GM21786 (cell line): ENCODE measurements around the gene AMH.
"Not testable (repeated sequence)": the region's sequence is repeated elsewhere in the genome, so short reads cannot be mapped to it uniquely, and the experiment has no call there.

Experiments
- ATAC-seq: cut with Tn5 transposase; IDR thresholded peaks from one replicate; pipeline ENCODE4 v1.9.1; 2021; ENCODE audit not compliant: unreplicated experiment

The AMH gene

DNA sequence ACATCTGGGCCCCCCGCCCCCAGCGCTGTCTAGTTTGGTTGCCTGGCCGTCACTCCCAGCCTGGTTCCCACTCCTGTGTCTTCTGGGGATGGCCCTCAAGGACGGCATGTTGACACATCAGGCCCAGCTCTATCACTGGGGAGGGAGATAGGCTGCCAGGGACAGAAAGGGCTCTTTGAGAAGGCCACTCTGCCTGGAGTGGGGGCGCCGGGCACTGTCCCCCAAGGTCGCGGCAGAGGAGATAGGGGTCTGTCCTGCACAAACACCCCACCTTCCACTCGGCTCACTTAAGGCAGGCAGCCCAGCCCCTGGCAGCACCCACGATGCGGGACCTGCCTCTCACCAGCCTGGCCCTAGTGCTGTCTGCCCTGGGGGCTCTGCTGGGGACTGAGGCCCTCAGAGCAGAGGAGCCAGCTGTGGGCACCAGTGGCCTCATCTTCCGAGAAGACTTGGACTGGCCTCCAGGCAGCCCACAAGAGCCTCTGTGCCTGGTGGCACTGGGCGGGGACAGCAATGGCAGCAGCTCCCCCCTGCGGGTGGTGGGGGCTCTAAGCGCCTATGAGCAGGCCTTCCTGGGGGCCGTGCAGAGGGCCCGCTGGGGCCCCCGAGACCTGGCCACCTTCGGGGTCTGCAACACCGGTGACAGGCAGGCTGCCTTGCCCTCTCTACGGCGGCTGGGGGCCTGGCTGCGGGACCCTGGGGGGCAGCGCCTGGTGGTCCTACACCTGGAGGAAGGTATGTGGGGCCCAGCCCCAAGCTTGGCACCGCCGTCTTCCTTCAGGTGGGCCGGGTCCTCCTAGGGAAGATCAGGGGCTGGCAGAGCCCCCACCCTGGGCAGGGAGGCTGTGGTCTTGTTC, at the start of gene AMH:
Gene AMH (plus strand): TSS at position 314 of the 857 bp plus-strand sequence. CDS start 10 bp downstream, at position 324.
- ATAC-seq, result no peak

DNA sequence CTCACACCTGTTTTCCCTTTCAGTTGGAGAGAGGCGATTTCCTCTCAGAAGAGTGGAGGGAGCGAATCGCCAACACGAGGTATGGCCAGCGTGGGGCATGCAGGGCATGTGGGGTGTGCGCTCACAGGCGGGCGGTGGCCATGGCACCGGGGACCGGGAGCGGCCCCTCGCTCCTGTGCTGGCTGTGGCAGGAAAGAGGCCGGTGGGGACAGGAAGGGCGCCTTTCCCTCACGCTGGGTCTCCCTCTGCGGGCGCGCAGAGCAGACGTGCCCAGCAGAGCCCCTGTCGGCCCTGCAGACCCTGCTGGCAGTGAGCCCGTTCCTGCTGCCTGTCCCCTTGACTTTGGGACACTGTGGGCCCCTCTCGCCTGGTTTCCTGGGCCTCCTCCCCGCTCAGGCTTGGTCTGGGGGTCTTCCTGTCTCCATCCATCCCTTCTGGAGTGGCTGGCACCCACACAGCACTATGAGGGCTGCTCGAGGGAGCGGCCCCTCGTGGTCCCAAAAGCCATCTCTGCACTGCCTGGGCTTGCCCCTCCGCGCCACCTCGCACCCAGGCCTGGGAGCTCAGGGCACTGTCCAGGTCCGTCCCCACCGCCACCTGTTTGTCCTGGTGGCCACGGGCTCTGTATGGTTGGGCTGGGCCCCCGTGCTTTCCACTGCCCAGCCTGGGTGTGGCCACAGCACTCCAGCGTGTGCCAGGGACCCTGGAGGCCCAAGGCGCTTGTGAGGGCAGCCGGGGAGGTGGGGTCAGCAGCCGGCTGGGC, 49.1 kb upstream of the AMH start:
- ATAC-seq, result no peak

DNA sequence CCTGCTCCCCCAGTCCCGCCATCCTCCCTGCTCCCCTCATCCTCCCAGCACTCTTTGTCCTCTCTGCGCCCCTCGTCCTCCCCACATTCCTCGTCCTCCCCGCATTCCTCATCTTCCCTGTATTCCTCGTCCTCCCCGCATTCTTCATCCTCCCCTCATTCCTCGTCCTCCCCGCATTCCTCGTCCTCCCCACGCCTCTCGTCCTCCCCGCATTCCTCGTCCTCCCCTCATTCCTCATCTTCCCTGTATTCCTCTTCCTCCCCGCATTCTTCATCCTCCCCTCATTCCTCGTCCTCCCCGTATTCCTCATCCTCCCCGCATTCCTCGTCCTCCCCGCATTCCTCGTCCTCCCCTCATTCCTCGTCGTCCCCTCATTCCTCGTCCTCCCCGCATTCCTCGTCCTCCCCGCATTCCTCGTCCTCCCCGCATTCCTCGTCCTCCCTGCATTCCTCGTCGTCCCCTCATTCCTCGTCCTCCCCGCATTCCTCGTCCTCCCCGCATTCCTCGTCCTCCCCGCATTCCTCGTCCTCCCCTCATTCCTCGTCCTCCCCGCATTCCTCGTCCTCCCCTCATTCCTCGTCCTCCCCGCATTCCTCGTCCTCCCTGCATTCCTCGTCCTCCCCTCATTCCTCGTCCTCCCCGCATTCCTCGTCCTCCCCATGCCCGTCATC, 48.4 kb upstream of the AMH start:
- not testable (repeated sequence) for ATAC-seq

GRCh38 chr19:2201473-2202148, 47.5 kb upstream of the AMH start:
- no peak for ATAC-seq

- no peak for ATAC-seq
Measured at GRCh38 chr19:2202366-2202765, 46.8 kb upstream of the AMH start.

- ATAC-seq, result no peak
Measured at GRCh38 chr19:2207008-2207407, 42.1 kb upstream of the AMH start.

GRCh38 chr19:2207991-2208860, 40.9 kb upstream of the AMH start:
- no peak for ATAC-seq

GRCh38 chr19:2208975-2209374, 40.1 kb upstream of the AMH start:
- ATAC-seq, result no peak

- ATAC-seq, result no peak
Measured at GRCh38 chr19:2209408-2209807, 39.7 kb upstream of the AMH start.

- no peak for ATAC-seq
Measured at GRCh38 chr19:2210206-2210605, 38.9 kb upstream of the AMH start.

- no peak for ATAC-seq
Measured at GRCh38 chr19:2210987-2211740, 38.0 kb upstream of the AMH start.

DNA sequence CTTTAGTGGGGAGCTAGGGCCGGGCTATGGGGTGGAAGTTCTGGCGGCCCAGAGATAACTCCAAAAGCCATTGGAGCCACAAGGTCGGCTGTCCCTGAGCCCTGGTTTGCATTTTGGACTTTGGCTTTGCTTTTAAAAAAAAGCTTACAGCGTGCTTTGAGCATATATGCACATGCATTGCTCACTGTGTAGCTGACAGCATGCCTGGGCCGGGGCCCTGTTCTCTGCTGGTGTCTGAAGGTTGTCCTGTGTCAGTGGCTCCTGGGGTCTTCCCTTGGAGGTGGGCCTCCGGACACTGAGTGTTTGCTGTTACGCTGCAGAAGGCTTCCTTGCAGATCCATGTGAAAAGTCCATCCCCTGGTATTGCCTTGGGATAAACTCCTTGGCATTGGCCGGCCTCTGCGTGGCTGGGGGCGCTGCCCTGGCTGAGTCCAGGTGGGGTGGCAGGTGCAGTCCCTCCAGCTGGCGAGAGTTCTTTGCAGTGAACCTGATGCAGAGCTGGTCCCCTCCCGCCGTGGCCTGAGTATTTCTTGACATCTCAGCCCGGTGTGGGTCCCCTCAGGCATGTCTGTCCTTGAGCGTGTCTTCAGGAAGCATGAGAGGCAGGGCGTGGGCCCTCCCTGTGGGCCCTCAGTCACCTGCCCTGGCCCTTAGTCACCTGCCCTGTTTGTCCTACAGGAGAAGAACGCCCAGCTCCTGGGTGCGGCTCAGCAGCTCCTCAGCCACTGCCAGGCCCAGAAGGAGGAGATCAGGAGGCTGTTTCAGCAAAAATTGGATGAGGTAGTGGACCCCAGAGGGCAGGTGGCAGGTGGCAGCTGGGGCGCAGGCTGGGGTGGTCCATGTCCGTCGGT, 36.0 kb upstream of the AMH start:
- no peak for ATAC-seq

DNA sequence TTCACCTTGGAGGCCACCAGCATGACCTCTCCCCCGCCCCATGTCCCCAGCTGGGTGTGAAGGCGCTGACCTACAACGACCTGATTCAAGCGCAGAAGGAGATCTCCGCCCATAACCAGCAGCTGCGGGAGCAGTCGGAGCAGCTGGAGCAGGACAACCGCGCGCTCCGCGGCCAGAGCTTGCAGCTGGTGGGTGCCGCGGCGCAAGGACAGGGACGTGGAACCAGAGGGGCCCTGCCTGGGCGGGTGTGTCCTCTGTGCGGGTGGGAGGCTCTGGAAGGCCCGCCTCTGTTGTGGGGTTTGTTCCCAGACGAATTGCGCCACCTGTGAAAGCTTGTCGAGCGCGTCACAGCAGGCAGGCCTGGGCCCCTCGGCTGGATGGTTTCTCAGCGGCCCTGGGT, 35.3 kb upstream of the AMH start:
- ATAC-seq, result no peak

DNA sequence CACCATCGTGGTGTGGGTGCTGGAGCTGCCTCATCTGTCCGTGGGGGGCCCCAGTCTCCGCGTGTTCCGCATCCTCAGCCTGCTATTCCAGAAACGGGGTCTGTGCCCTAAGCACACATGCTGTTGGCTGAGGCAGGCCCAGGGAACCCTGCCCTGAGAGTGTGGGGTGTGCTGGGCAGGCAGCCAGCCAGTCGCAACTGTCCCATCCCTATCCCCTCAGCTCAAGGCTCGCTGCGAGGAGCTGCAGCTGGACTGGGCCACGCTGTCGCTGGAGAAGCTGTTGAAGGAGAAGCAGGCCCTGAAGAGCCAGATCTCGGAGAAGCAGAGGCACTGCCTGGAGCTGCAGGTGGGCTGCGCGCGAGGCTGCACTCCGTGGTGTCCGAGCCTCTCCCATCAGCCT, 34.9 kb upstream of the AMH start:
- ATAC-seq, result no peak

GRCh38 chr19:2215281-2215751, 33.8 kb upstream of the AMH start:
- ATAC-seq, result no peak

GRCh38 chr19:2216361-2217225, 32.5 kb upstream of the AMH start:
- ATAC-seq, result no peak

- ATAC-seq, result no peak
Measured at GRCh38 chr19:2217591-2217990, 31.5 kb upstream of the AMH start.
